HEK293 (cell line): Measurements from ENCODE around the gene IL15RA.

ENCODE experiments used
- CTCF ChIA-PET: fragments of 350-600 bp; formaldehyde crosslinking; extraction: SDS; loops from one replicate; lab custom pipeline; 2021; ENCODE audit warnings: antibody characterized with exemption; lab: Yijun Ruan, JAX
- POLR2A ChIA-PET: fragments of 300-600 bp; formaldehyde crosslinking; extraction: SDS; loops from one replicate; lab custom pipeline; 2020; ENCODE audit warnings: antibody characterized with exemption, inconsistent platforms; lab: Yijun Ruan, JAX
- H3K27ac ChIP-seq: fragments of 200-500 bp; sonication (Bioruptor generic); 2 replicates; pipeline ENCODE4 v1.5.1; 2014; ENCODE audit warnings: low read depth, low read length, control low read depth, inconsistent platforms; ENCODE audit errors: extremely low read depth
- H3K36me3 ChIP-seq, 2 experiments: fragments of 200-500 bp in 1 of 2; sonication (Bioruptor generic) in 1 of 2; 1 replicate in 1 of 2; 2 replicates in 1 of 2; pipeline ENCODE4 v1.5.1; 2014 to 2017; ENCODE audit warnings: inconsistent platforms in 2 of 2, low read length in 2 of 2; ENCODE audit not compliant: control insufficient read depth in 2 of 2, insufficient read depth in 1 of 2
- H3K4me1 ChIP-seq: fragments of 200-500 bp; sonication (Bioruptor generic); 2 replicates; pipeline ENCODE4 v1.5.1; 2014; ENCODE audit warnings: mild to moderate bottlenecking, low read length, inconsistent platforms; ENCODE audit not compliant: control insufficient read depth, insufficient read depth
- H3K4me3 ChIP-seq: 2 replicates; pipeline ENCODE4 v1.5.1; 2011; ENCODE audit warnings: low read depth, mild to moderate bottlenecking, control low read depth, low read length, moderate library complexity
- H3K9me3 ChIP-seq: fragments of 200-500 bp; sonication (Bioruptor generic); 2 replicates; pipeline ENCODE4 v1.5.1; 2014; ENCODE audit warnings: low read depth, low read length, inconsistent platforms; ENCODE audit not compliant: control insufficient read depth, insufficient read depth
- KLF7 ChIP-seq: fragments of 450-650 bp; formaldehyde crosslinking; IDR thresholded peaks from 2 replicates; pipeline ENCODE4 v1.5.1; 2016; ENCODE audit warnings: missing biosample characterization, missing genetic modification characterization, borderline replicate concordance
- KLF9 ChIP-seq: fragments of 450-650 bp; formaldehyde crosslinking; IDR thresholded peaks from 2 replicates; pipeline ENCODE4 v1.5.1; 2016; ENCODE audit warnings: missing biosample characterization, missing genetic modification characterization, low read depth
- MEIS1 ChIP-seq: sonication (generic); formaldehyde crosslinking; IDR thresholded peaks from 2 replicates; pipeline ENCODE4 v1.8.1; 2022; ENCODE audit warnings: missing genetic modification reagents, mild to moderate bottlenecking, borderline replicate concordance
- SCRT2 ChIP-seq: fragments of 450-650 bp; formaldehyde crosslinking; IDR thresholded peaks from 2 replicates; pipeline ENCODE4 v1.5.1; 2016; ENCODE audit warnings: missing biosample characterization, missing genetic modification characterization
- SETDB1 ChIP-seq: IDR thresholded peaks from one replicate; pipeline ENCODE4 v1.6.1; 2017; ENCODE audit warnings: mild to moderate bottlenecking, low read length, moderate library complexity, mixed read lengths; ENCODE audit not compliant: insufficient read length
- SP2 ChIP-seq: fragments of 450-650 bp; formaldehyde crosslinking; IDR thresholded peaks from 2 replicates; pipeline ENCODE4 v1.5.1; 2016; ENCODE audit warnings: missing biosample characterization, missing genetic modification characterization
- ZBTB17 ChIP-seq: fragments of 450-650 bp; formaldehyde crosslinking; IDR thresholded peaks from 2 replicates; pipeline ENCODE4 v1.5.1; 2016; ENCODE audit warnings: missing biosample characterization, missing genetic modification characterization
- ZBTB20 ChIP-seq: fragments of 450-650 bp; formaldehyde crosslinking; IDR thresholded peaks from 2 replicates; pipeline ENCODE4 v1.5.1; 2016; ENCODE audit warnings: missing biosample characterization, missing genetic modification characterization
- ZNF114 ChIP-seq: fragments of 450-650 bp; formaldehyde crosslinking; IDR thresholded peaks from 2 replicates; pipeline ENCODE4 v1.5.0; 2017; ENCODE audit warnings: missing biosample characterization, missing genetic modification characterization
- ZNF221 ChIP-seq: fragments of 450-650 bp; formaldehyde crosslinking; IDR thresholded peaks from 2 replicates; pipeline ENCODE4 v1.5.1; 2017; ENCODE audit warnings: missing biosample characterization, missing genetic modification characterization, borderline replicate concordance
- ZNF23 ChIP-seq: fragments of 450-650 bp; formaldehyde crosslinking; IDR thresholded peaks from 2 replicates; pipeline ENCODE4 v1.5.1; 2016; ENCODE audit warnings: missing biosample characterization, missing genetic modification characterization, borderline replicate concordance
- ZNF266 ChIP-seq: fragments of 450-650 bp; formaldehyde crosslinking; IDR thresholded peaks from 2 replicates; pipeline ENCODE4 v1.5.1; 2016; ENCODE audit warnings: missing biosample characterization, missing genetic modification characterization, low read depth
- ZNF292 ChIP-seq: fragments of 450-650 bp; formaldehyde crosslinking; IDR thresholded peaks from 2 replicates; pipeline ENCODE4 v1.5.1; 2016; ENCODE audit warnings: low read depth, missing biosample characterization, missing genetic modification characterization, borderline replicate concordance
- ZNF311 ChIP-seq: fragments of 450-650 bp; formaldehyde crosslinking; IDR thresholded peaks from 2 replicates; pipeline ENCODE4 v1.5.1; 2017; ENCODE audit warnings: missing biosample characterization, missing genetic modification characterization, borderline replicate concordance
- ZNF335 ChIP-seq: fragments of 450-650 bp; formaldehyde crosslinking; conservative IDR thresholded peaks from 2 replicates; pipeline ENCODE4 v1.5.1; 2016; ENCODE audit warnings: missing biosample characterization, missing genetic modification characterization
- ZNF366 ChIP-seq: fragments of 450-650 bp; formaldehyde crosslinking; conservative IDR thresholded peaks from 2 replicates; pipeline ENCODE4 v1.5.1; 2016; ENCODE audit warnings: missing biosample characterization, missing genetic modification characterization
- ZNF391 ChIP-seq: fragments of 450-650 bp; formaldehyde crosslinking; IDR thresholded peaks from 2 replicates; pipeline ENCODE4 v1.5.1; 2016; ENCODE audit warnings: low read depth, missing biosample characterization, missing genetic modification characterization, borderline replicate concordance
- ZNF394 ChIP-seq: fragments of 450-650 bp; formaldehyde crosslinking; IDR thresholded peaks from 2 replicates; pipeline ENCODE4 v1.5.1; 2016; ENCODE audit warnings: missing biosample characterization, missing genetic modification characterization, mild to moderate bottlenecking, moderate library complexity, borderline replicate concordance
- ZNF521 ChIP-seq: fragments of 450-650 bp; formaldehyde crosslinking; IDR thresholded peaks from 2 replicates; pipeline ENCODE4 v1.5.1; 2017; ENCODE audit warnings: missing biosample characterization, mild to moderate bottlenecking, missing genetic modification characterization
- ZNF600 ChIP-seq: fragments of 450-650 bp; formaldehyde crosslinking; IDR thresholded peaks from 2 replicates; pipeline ENCODE4 v1.5.1; 2016; ENCODE audit warnings: missing biosample characterization, missing genetic modification characterization
- ZNF629 ChIP-seq: fragments of 450-650 bp; formaldehyde crosslinking; IDR thresholded peaks from 2 replicates; pipeline ENCODE4 v1.5.1; 2017; ENCODE audit warnings: missing biosample characterization, missing genetic modification characterization
- ZNF645 ChIP-seq: fragments of 450-650 bp; formaldehyde crosslinking; IDR thresholded peaks from 2 replicates; pipeline ENCODE4; 2016; ENCODE audit warnings: missing biosample characterization, missing genetic modification characterization
- ZNF664 ChIP-seq: fragments of 450-650 bp; formaldehyde crosslinking; IDR thresholded peaks from 2 replicates; pipeline ENCODE4 v1.5.1; 2016; ENCODE audit warnings: missing biosample characterization, missing genetic modification characterization
- ZNF670 ChIP-seq: fragments of 450-650 bp; formaldehyde crosslinking; IDR thresholded peaks from 2 replicates; pipeline ENCODE4 v1.5.1; 2016; ENCODE audit warnings: missing biosample characterization, missing genetic modification characterization, low read depth
- ZNF785 ChIP-seq: fragments of 450-650 bp; formaldehyde crosslinking; IDR thresholded peaks from 2 replicates; pipeline ENCODE4 v1.5.1; 2016; ENCODE audit warnings: missing biosample characterization, missing genetic modification characterization
- TF ChIP-seq, protein P1 (sequence below): fragments of 450-650 bp; formaldehyde crosslinking; IDR thresholded peaks from 2 replicates; pipeline ENCODE4 v1.5.1; 2016; ENCODE audit warnings: missing biosample characterization, missing genetic modification characterization
- TF ChIP-seq, protein P2 (sequence below): fragments of 450-650 bp; formaldehyde crosslinking; IDR thresholded peaks from 2 replicates; pipeline ENCODE4 v1.5.1; 2016; ENCODE audit warnings: missing biosample characterization, missing genetic modification characterization, borderline replicate concordance

The IL15RA gene

GRCh38 chr10:5958675-5959074 is 18.7 kb downstream of the IL15RA start:
- H3K4me1 ChIP-seq, result no peaks in the 10 kb centered on the region
- TF ChIP-seq ZNF366 (peak; percentile 66), ZNF629 (peak; percentile 15; the same call in 1 of the 2 replicates), MEIS1 (CRISPR knock-in tag) (no peak)
- ChIA-PET CTCF (no interaction called here), POLR2A (no interaction called here)
- no peaks in the 10 kb centered on the region for H3K36me3 ChIP-seq
- H3K9me3 ChIP-seq, result no peaks in the 10 kb centered on the region
- H3K27ac ChIP-seq, result no peak overlapping the region
- no peak overlapping the region for H3K4me3 ChIP-seq

- H3K9me3 ChIP-seq, result no peaks in the 10 kb centered on the region
- TF ChIP-seq ZNF645 (no peak), ZNF114 (tag by site-specific recombination) (no peak), SP2 (tag by site-specific recombination) (no peak), ZNF391 (tag by site-specific recombination) (no peak), ZNF266 (tag by site-specific recombination) (no peak), ZNF664 (tag by site-specific recombination) (no peak), ZBTB20 (tag by site-specific recombination) (no peak), KLF9 (tag by site-specific recombination) (no peak), KLF7 (no peak), ZNF521 (tag by site-specific recombination) (no peak), ZNF785 (tag by site-specific recombination) (no peak), ZBTB17 (tag by site-specific recombination) (no peak), ZNF600 (tag by site-specific recombination) (no peak), ZNF335 (tag by site-specific recombination) (no peak), ZNF394 (tag by site-specific recombination) (no peak), ZNF292 (tag by site-specific recombination) (no peak), ZNF23 (tag by site-specific recombination) (no peak), ZNF670 (tag by site-specific recombination) (no peak)
- ChIA-PET POLR2A (no interaction called here), CTCF (interaction anchor here (0.6 kb wide), 1 partner anchor 86 kb away, joined by 4 read pairs; no protein-coding TSS in a partner anchor)
- no peaks in the 10 kb centered on the region for H3K36me3 ChIP-seq
- H3K4me3 ChIP-seq, result no peak overlapping the region
- H3K27ac ChIP-seq, result no peak overlapping the region
- H3K4me1 ChIP-seq, result no peaks in the 10 kb centered on the region
Measured at GRCh38 chr10:5958077-5958476, 19.3 kb downstream of the IL15RA start.

- H3K9me3 ChIP-seq, result no peaks in the 10 kb centered on the region
- no peak overlapping the region for H3K4me3 ChIP-seq
- CTCF ChIA-PET, result no interaction called here
- TF ChIP-seq SCRT2 (tag by site-specific recombination) (no peak), ZNF292 (tag by site-specific recombination) (no peak), ZNF221 (no peak), ZNF311 (tag by site-specific recombination) (no peak), ZNF394 (tag by site-specific recombination) (no peak), SETDB1 (no peak)
- TF ChIP-seq, protein P1, sequence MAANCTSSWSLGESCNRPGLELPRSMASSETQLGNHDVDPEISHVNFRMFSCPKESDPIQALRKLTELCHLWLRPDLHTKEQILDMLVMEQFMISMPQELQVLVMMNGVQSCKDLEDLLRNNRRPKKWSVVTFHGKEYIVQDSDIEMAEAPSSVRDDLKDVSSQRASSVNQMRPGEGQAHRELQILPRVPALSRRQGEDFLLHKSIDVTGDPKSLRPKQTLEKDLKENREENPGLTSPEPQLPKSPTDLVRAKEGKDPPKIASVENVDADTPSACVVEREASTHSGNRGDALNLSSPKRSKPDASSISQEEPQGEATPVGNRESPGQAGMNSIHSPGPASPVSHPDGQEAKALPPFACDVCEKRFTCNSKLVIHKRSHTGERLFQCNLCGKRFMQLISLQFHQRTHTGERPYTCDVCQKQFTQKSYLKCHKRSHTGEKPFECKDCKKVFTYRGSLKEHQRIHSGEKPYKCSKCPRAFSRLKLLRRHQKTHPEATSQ (tag by site-specific recombination), result no peak
- TF ChIP-seq, protein P2, sequence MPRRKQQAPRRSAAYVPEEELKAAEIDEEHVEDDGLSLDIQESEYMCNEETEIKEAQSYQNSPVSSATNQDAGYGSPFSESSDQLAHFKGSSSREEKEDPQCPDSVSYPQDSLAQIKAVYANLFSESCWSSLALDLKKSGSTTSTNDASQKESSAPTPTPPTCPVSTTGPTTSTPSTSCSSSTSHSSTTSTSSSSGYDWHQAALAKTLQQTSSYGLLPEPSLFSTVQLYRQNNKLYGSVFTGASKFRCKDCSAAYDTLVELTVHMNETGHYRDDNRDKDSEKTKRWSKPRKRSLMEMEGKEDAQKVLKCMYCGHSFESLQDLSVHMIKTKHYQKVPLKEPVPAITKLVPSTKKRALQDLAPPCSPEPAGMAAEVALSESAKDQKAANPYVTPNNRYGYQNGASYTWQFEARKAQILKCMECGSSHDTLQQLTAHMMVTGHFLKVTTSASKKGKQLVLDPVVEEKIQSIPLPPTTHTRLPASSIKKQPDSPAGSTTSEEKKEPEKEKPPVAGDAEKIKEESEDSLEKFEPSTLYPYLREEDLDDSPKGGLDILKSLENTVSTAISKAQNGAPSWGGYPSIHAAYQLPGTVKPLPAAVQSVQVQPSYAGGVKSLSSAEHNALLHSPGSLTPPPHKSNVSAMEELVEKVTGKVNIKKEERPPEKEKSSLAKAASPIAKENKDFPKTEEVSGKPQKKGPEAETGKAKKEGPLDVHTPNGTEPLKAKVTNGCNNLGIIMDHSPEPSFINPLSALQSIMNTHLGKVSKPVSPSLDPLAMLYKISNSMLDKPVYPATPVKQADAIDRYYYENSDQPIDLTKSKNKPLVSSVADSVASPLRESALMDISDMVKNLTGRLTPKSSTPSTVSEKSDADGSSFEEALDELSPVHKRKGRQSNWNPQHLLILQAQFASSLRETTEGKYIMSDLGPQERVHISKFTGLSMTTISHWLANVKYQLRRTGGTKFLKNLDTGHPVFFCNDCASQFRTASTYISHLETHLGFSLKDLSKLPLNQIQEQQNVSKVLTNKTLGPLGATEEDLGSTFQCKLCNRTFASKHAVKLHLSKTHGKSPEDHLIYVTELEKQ (tag by site-specific recombination), result no peak
Measured at GRCh38 chr10:5956146-5956936, 21.0 kb downstream of the IL15RA start.

More at GRCh38 chr10:5956146-5956936, 21.0 kb downstream of the IL15RA start:
- Histone ChIP-seq H3K27ac (no peak overlapping the region), H3K4me1 (no peaks in the 10 kb centered on the region), H3K36me3 (no peaks in the 10 kb centered on the region)
- POLR2A ChIA-PET, result no interaction called here
